ENCODE results near the gene ASB16.
"Not testable (repeated sequence)": the region's sequence is repeated elsewhere in the genome, so short reads cannot be mapped to it uniquely, and the experiment has no call there.

The ASB16 gene

DNA sequence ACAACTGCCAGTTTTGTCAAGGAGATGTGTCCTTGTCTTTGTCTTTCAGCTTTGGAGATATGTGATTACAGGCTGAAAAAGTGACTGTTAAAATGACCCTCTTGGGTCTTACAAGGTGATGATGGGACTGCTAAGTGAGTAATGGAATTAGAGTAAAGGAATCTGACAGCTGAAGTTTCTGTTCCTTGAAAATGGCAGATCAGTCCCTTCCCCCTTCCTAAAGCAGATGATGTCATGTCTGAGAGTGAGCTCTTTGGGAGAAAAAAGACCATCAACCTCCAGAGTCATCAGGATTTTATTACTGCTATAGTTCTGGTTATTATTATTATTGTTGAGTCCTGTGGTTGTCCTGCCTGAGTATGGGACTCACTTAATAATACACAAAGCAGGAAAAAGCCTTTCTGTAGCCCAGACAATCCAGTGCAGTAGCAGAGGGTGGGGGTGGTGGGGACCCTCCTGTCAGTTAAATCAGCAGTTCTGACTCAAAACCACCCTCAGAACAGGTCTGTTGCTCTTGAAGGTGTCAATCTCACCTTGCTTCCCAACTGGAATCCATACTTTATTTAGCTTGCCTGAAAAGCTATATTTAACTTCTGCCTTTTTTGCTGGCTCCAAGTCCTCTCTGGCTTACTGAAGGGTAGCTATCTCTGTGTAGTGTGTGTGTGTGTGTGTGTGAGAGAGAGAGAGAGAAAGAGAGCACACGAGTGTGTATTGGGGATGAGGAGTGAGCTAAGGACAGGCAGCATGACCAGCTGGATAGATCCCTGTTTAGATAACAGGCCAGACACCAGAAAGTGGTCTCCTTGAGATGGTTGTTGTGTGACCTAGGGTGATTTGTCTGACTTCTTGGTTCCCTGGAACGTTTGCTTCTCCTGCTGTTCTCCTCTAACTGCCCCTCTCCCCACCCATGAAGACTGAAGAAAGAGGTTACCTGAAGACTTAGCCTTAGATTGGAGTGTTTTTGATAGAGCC lies 23.8 kb upstream of the ASB16 start:
- no peak overlapping the region for H3K27ac ChIP-seq

DNA sequence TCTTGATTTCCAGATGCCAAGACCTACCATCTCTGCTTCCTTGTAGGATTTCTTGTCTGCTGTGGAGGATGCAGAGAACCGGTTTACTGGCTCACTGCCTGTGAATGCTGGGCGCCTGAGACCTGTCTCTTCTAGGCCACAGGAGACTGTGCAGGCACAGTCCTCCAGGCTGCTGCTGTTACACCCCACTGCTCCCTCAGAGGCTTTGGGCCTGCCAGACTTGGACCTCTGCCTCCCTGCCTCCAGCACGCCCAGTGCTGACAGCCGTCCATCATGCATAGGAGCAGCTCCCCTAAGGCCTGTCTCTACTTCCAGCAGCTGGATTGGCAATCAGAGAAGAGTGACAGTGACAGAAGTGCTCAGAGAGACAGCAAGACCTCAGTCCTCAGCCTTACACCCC lies 22.7 kb upstream of the ASB16 start:
- Histone ChIP-seq H3K27ac (no peak overlapping the region), H3K4me3 (no peak overlapping the region)

More for the DNA sequence above, 23.8 kb upstream of the ASB16 start:
- no peak overlapping the region for H3K4me3 ChIP-seq

DNA sequence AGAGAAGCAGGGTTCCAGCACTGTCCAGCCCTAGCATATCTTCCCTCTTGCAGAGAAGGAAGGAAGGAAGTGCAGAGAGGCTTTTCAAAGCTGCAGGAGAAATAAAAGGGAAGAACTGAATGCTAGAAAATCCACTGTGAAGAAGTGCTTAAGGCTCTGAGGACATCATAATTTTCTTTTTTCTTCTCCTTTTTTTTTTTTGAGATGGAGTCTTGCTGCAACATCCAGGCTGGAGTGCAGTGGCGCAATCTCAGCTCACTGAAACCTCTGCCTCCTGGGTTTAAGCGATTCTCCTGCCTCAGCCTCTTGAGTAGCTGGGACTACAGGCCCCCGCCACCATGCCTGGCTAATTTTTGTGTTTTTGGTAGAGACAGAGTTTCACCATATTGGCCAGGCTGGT lies 21.4 kb upstream of the ASB16 start:
- H3K4me3 ChIP-seq, H3K27ac ChIP-seq: not testable (repeated sequence)

DNA sequence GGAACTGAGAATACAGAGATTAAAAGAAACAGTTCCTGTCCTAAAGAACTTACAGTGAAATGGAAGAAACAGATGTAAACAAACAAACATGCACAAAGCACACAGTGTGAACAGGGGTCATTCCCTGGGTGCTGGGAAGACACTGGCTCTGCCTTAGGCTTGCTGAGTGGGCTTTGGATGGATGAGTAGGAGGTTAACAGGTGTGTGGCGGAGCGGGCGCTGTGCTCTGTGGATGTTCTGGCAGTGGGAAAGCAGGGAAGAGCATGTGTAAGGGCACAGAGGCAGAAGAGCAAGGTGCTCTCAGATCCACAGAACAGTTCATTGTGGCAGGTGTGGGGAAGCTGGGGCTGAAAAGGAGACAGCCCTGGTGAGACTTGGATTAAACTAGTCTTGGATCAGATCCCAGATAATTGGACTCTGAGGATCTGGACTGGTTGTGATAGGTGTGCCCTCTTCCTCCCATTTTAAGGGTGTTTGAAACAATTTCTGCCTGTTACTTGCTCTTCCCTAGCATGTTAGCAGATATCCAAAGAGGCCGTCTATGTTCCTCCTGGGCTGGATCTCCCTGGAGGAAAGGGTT lies 20.7 kb upstream of the ASB16 start:
- Histone ChIP-seq H3K27ac (no peak overlapping the region), H3K4me3 (no peak overlapping the region)

DNA sequence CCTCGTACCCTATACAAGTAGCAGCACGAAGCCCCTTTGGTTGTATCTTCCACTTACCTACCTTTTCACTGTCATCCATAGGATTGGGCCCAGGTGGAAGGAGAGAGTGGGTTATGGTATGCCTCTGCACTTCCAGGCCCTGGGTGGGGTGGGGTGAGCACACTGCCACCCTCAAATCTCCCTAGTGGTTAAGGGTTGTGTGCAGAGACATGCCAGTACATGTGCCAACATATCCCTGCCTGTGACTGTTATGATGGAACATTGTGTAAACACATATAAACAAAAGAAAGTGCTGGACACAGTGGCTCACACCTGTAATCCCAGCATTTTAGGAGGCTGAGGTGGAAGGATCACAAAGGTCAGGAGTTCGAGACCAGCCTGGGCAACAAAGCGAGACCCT lies 17.6 kb upstream of the ASB16 start:
- Histone ChIP-seq H3K27ac (no peak overlapping the region), H3K4me3 (no peak overlapping the region)

DNA sequence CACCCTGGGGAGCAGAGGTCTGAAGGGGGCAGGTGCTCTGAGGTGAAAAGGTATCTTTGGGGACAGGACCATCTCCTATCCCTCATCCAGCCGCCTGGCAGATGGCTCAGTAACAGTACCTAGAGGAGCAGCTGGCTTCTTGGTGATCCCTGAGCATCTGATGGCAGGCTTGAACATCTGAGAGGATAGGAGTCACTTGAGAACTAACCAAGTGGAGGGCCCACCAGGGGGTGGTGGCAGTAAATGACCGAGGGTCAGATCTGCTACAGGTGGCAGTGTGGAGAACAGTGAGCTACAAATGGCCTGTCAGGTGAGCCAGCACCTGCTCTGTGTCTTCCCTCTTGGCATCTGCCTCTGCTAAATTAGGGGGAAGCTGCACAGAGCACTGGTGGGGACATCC lies 15.0 kb upstream of the ASB16 start:
- no peak overlapping the region for H3K4me3 ChIP-seq

DNA sequence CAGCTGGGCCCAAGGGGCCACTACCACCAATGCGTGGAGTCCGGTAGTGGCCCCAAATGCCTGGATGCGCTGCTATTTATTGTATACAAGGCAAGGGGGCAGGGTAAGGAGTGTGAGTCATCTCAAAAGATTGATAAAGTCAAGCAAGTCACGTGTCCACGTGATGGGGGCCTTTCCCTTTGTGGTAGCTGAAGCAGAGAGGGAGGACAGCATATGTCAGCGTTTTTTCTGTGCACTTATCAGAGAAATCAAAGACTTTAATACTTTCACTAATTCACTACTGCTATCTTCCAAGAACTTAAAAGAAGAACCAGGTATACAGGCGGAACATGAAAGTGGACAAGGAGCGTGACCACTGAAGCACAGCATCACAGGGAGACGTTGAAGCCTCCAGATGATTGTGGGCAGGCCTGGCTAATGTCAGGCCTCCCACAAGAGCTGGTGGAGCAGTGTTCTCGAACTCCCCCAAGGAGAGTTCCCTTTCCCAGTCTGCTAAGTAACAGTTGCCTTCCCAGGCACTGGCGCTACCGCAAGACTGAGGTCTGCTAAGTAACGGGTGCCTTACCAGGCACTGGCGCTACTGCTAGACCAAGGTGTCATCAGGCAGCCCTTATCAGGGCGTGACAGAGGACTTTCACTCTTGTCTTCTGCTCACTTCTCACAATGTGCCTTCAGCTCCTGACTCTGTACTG lies 10.8 kb upstream of the ASB16 start:
- H3K4me3 ChIP-seq: no peak overlapping the region

More for the DNA sequence above, 15.0 kb upstream of the ASB16 start:
- H3K27ac ChIP-seq: no peak overlapping the region

DNA sequence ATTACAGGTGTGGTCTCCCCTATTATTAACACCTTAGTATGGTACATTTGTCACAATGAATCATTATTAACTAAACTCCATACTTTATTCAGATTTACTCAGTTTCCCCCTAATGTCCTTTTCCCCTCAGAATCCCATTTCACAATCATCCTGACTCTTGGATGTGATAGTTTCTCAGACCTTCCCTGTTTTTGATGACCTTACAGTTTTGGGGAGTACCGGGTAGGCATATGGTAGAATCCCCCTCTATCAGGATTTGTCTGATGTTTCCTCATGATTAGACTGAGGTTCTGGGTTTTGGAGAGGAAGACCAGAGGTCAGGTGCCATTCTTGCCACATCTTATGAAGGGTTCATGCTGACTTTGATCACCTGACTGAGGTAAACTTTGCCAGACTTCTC lies 6.0 kb upstream of the ASB16 start:
- Histone ChIP-seq H3K27ac (no peak overlapping the region), H3K4me3 (no peak overlapping the region)

More for the DNA sequence above, 10.8 kb upstream of the ASB16 start:
- no peak overlapping the region for H3K27ac ChIP-seq

DNA sequence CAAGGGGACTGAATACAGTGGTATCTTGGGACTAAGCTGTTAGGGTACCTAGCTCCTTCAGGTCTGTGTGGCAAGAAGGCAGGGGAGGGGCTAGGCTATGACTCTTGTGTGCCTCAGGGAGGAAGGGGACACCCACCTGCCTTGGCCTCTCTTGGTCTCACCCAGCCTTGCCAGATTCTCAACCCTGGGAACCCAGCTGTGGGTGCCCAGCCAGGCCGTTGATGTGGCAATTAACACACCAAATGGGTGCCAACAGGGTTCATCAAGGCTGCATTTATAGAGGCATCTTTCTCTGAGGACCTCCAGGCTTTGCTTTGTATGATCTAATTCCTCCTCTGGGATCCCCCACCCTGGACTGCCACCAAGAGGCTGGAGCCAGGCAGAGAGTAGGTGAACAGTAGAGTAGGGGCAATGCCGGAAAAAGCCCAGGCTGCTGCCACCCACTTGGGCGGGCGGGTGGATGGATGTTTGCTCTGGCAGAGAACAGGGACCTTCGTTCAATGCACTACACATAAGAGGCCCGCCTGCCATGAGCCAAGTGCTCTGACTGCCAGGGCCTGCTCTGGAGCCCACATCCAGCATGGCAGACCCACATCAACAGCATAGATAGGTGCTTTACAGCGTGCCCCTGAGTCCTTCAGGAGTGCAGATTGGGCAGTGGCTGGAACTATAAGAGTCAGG lies 3.2 kb upstream of the ASB16 start:
- Histone ChIP-seq H3K4me3 (no peak overlapping the region), H3K27ac (no peak overlapping the region)

DNA sequence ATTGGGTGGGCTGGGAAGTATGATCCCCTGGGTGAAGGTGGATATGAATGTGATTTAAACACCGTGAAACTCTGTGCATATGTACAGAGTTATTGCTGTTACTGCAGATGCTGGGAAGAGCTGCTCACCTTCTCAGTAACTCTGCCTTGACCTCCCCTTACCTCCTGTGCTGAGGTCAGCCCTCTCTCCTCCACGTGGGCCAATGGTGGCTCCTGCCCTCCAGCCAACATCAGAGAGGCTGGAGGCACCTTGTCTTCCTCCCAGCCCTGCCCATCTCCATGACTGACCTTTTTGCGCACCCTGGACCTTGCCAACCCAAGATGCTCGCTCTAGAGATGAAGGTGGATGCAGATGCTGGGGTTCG lies 387 bp upstream of the ASB16 start:
- Histone ChIP-seq H3K27ac (no peak overlapping the region), H3K4me3 (no peak overlapping the region)

DNA sequence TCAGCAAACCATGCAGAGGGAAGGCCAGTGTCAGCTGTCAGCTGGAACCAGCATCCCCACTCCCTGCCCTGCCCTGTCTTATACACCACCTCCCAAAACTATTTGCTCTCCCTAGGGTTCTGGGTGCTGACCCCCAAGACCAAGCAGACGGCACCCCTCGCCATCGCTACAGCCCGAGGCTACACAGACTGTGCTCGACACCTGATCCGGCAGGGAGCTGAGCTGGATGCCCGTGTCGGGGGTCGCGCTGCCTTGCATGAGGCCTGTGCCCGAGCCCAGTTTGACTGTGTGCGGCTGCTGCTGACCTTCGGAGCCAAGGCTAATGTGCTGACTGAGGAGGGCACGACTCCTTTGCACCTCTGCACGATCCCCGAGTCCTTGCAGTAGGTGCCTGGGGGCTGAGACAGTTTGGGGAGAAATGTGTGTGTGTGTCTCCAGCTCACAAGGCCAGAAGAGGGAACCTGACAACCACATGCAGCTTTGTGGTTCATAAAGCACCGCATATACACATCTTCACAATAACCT lies 1.5 kb downstream of the ASB16 start:
- Histone ChIP-seq H3K27ac (no peak overlapping the region), H3K4me3 (no peak overlapping the region)

DNA sequence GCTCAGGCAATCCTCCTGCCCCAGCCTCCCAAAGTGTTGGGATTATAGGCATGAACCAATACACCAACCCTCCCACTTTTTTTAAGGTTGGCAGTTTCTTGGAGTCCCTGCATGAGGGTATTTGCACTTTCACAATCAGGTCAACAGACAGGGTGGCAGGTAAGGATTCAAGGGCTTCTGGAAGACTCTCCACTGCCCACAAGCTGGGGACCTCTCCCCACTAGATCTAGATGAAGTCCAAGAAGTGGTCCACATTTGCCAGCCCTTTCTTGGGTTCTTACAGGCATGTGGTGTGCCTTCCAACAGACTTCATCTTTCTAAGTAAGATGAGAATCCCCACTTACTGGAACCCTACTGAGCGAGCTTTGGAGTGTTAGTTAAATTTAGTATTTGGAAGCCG lies 3.9 kb downstream of the ASB16 start:
- Histone ChIP-seq H3K27ac (no peak overlapping the region), H3K4me3 (no peak overlapping the region)

DNA sequence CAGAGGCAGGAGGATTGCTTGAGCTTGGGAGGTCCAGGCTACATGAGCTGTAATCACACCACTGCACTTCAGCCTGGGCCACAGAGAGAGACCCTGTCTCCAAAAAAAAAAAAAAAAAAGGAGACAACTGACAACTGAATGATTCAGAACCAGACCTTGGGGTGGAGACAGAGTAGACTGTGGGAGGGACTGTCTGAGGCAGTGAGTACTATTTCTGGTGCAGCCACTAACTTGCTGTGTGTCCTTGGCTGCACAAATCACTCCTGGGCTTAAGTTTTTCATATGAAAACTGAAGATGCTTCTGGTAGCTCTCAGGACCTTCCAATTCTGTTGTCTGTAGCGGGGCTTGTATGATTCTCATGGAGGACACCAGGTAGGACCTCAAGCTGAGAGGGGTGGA lies 5.8 kb downstream of the ASB16 start:
- H3K4me3 ChIP-seq: no peak overlapping the region
- no peak overlapping the region for H3K27ac ChIP-seq

DNA sequence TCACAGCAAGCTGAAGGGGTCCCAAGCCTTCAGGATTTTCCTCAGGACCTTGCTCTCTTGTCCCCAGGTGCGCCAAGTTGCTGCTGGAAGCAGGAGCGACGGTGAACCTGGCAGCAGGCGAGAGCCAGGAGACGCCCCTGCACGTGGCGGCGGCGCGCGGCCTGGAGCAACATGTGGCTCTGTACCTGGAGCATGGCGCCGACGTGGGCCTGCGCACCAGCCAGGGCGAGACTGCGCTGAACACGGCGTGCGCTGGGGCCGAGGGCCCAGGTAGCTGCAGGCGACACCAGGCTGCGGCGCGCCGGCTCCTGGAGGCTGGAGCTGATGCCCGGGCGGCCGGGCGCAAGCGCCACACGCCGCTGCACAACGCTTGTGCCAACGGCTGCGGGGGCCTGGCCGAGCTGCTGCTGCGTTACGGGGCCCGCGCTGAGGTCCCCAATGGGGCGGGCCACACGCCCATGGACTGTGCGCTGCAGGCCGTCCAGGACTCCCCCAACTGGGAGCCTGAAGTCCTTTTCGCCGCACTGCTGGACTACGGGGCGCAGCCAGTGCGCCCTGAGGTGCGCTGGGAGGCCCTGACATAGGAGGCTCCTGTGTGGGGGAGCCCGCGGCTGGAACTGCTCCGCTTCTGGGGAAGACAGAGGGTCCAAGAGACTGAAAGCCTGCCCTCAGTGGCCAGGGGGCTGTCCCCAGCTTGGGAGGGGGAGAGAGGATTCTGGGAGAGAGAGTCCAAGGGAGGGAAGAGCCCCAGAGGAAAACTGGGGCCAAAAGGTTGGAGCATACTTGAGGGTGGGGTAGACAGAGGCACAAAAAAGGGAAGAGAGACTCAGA lies 6.4 kb downstream of the ASB16 start:
- H3K27ac ChIP-seq: no peak overlapping the region
- H3K4me3 ChIP-seq: no peak overlapping the region

DNA sequence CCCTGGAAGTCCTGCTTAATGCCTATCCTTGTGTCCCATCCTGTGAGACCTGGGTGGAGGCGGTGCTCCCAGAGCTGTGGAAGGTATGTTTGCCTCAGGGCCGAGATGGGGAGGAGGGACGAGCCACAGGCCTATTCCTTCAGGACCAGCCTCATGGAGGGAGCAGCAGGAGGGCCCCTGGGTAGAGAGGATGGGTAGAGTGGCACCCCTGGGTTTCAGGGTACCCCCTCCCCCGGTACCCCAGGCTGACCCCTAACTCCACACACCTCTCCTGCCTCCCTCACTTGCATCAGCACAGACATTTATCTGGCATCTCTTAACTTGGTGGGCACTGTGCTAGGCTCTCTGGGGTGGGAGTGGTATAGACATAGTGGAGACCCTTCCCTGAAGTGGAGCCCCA lies 7.1 kb downstream of the ASB16 start:
- H3K27ac ChIP-seq: no peak overlapping the region
- no peak overlapping the region for H3K4me3 ChIP-seq

DNA sequence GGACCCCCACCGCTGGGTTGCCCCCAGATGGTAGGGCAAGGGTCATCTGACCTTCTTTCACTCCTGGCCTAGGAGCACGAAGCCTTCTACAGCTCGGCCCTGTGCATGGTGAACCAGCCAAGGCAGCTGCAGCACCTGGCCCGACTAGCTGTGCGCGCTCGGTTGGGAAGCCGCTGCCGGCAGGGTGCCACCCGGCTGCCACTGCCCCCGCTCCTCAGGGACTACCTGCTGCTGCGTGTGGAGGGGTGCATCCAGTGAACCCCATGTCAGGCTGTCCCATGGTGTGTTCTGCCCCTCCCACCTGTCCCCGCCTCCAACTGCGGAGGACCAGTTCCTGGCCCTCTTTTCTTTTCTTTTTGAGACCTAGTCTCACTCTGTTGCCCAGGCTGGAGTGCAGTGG lies 7.6 kb downstream of the ASB16 start:
- Histone ChIP-seq H3K4me3 (no peak overlapping the region), H3K27ac (no peak overlapping the region)

DNA sequence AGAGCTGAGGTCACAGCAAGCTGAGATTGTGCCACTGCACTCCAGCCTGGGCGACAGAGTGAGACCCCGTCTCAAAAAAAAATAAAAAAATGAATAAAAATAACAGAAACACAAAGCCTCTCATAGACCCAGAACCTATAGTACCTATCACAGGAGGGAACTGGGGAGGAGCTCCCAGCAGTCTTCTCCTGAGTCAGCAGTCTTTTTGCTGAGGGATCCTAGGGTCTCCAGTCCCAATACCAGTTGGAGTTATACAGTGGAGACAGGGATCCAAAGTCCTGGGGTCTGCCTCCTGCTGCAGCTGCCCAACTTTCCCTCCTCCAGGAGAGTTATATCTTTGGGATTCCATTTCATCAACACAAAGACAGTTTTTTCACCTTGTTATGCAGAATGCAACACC lies 12.5 kb downstream of the ASB16 start:
- Histone ChIP-seq H3K4me3 (no peak overlapping the region), H3K27ac (no peak overlapping the region)

DNA sequence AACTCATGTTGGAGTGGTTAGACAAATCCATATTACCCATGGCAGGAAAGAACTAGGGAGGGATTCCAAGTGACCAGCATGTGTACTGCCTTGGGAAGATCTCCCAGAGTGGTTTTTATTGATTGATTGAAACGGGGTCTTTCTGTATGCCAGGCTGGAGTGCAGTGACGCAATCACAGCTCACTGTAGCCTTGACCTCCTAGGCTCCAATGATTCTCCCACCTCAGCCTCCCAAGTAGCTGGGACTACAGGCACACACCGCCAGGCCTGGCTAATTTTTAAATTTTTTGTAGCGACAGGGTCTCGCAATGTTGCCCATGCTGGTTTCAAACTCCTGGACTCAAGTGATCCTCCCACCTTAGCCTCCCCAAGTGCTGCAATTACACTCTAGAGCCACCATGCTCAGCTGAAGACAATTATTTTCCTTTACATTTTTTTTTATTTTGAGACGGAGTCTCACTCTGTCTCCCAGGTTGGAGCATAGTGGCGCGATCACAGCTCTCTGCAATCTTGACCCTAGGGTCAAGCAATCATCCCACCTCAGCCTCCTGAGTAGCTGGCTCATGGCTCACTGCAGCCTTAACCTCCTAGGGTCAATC lies 13.8 kb downstream of the ASB16 start:
- Histone ChIP-seq H3K4me3 (no peak overlapping the region), H3K27ac (no peak overlapping the region)
